HEK293 (cell line): ENCODE results near the gene COMMD3.

Experiments used
- GLI2 ChIP-seq: fragments of 450-650 bp; formaldehyde crosslinking; IDR thresholded peaks from 2 replicates; pipeline ENCODE4; 2017; ENCODE audit warnings: missing biosample characterization, missing genetic modification characterization, low read depth, borderline replicate concordance
- KLF17 ChIP-seq: fragments of 450-650 bp; formaldehyde crosslinking; IDR thresholded peaks from 2 replicates; pipeline ENCODE4 v1.5.1; 2016; ENCODE audit warnings: missing biosample characterization, missing genetic modification characterization
- KLF8 ChIP-seq: fragments of 450-650 bp; formaldehyde crosslinking; IDR thresholded peaks from 2 replicates; pipeline ENCODE4 v1.5.1; 2016; ENCODE audit warnings: missing biosample characterization, missing genetic modification characterization
- KLF9 ChIP-seq: fragments of 450-650 bp; formaldehyde crosslinking; IDR thresholded peaks from 2 replicates; pipeline ENCODE4 v1.5.1; 2016; ENCODE audit warnings: missing biosample characterization, missing genetic modification characterization, low read depth
- MEIS1 ChIP-seq: sonication (generic); formaldehyde crosslinking; IDR thresholded peaks from 2 replicates; pipeline ENCODE4 v1.8.1; 2022; ENCODE audit warnings: missing genetic modification reagents, mild to moderate bottlenecking, borderline replicate concordance
- MYNN ChIP-seq: fragments of 450-650 bp; formaldehyde crosslinking; IDR thresholded peaks from 2 replicates; pipeline ENCODE4 v1.5.1; 2016; ENCODE audit warnings: missing biosample characterization, missing genetic modification characterization, borderline replicate concordance
- OSR2 ChIP-seq: fragments of 450-650 bp; formaldehyde crosslinking; IDR thresholded peaks from 2 replicates; pipeline ENCODE4 v1.5.1; 2016; ENCODE audit warnings: missing biosample characterization, missing genetic modification characterization
- OVOL3 ChIP-seq: fragments of 450-650 bp; formaldehyde crosslinking; IDR thresholded peaks from 2 replicates; pipeline ENCODE4 v1.5.1; 2016; ENCODE audit warnings: missing biosample characterization, missing genetic modification characterization
- WT1 ChIP-seq: fragments of 450-650 bp; formaldehyde crosslinking; IDR thresholded peaks from 2 replicates; pipeline ENCODE4 v1.5.1; 2016; ENCODE audit warnings: missing biosample characterization, missing genetic modification characterization
- YY2 ChIP-seq: fragments of 450-650 bp; formaldehyde crosslinking; IDR thresholded peaks from 2 replicates; pipeline ENCODE4 v1.5.1; 2016; ENCODE audit warnings: missing biosample characterization, missing genetic modification characterization
- ZBTB17 ChIP-seq: fragments of 450-650 bp; formaldehyde crosslinking; IDR thresholded peaks from 2 replicates; pipeline ENCODE4 v1.5.1; 2016; ENCODE audit warnings: missing biosample characterization, missing genetic modification characterization
- ZFHX2 ChIP-seq: fragments of 450-650 bp; formaldehyde crosslinking; conservative IDR thresholded peaks from 2 replicates; pipeline ENCODE4 v1.5.1; 2016; ENCODE audit warnings: missing biosample characterization, missing genetic modification characterization
- ZFP41 ChIP-seq: fragments of 450-650 bp; formaldehyde crosslinking; IDR thresholded peaks from 2 replicates; pipeline ENCODE4 v1.5.1; 2016; ENCODE audit warnings: missing biosample characterization, missing genetic modification characterization, borderline replicate concordance
- ZNF132 ChIP-seq: fragments of 450-650 bp; formaldehyde crosslinking; IDR thresholded peaks from 2 replicates; pipeline ENCODE4 v1.5.1; 2017; ENCODE audit warnings: missing biosample characterization, missing genetic modification characterization, borderline replicate concordance
- ZNF16 ChIP-seq: fragments of 450-650 bp; formaldehyde crosslinking; IDR thresholded peaks from 2 replicates; pipeline ENCODE4 v1.5.1; 2016; ENCODE audit warnings: low read depth, missing biosample characterization, missing genetic modification characterization
- ZNF311 ChIP-seq: fragments of 450-650 bp; formaldehyde crosslinking; IDR thresholded peaks from 2 replicates; pipeline ENCODE4 v1.5.1; 2017; ENCODE audit warnings: missing biosample characterization, missing genetic modification characterization, borderline replicate concordance
- ZNF416 ChIP-seq: fragments of 450-650 bp; formaldehyde crosslinking; IDR thresholded peaks from 2 replicates; pipeline ENCODE4 v1.5.1; 2016; ENCODE audit warnings: missing biosample characterization, missing genetic modification characterization
- ZNF423 ChIP-seq: fragments of 450-650 bp; formaldehyde crosslinking; IDR thresholded peaks from 2 replicates; pipeline ENCODE4 v1.5.1; 2016; ENCODE audit warnings: missing biosample characterization, missing genetic modification characterization
- ZNF518A ChIP-seq: fragments of 450-650 bp; formaldehyde crosslinking; conservative IDR thresholded peaks from 2 replicates; pipeline ENCODE4 v1.5.1; 2016; ENCODE audit warnings: low read depth, missing biosample characterization, missing genetic modification characterization
- ZNF544 ChIP-seq: fragments of 450-650 bp; formaldehyde crosslinking; IDR thresholded peaks from 2 replicates; pipeline ENCODE4 v1.5.0; 2017; ENCODE audit warnings: missing biosample characterization, missing genetic modification characterization
- ZNF560 ChIP-seq: fragments of 450-650 bp; formaldehyde crosslinking; IDR thresholded peaks from 2 replicates; pipeline ENCODE4 v1.5.1; 2017; ENCODE audit warnings: missing biosample characterization, missing genetic modification characterization, borderline replicate concordance
- ZNF596 ChIP-seq: fragments of 450-650 bp; IDR thresholded peaks from 2 replicates; pipeline ENCODE4 v1.5.0; 2018; ENCODE audit warnings: missing biosample characterization, mild to moderate bottlenecking, missing genetic modification characterization, moderate library complexity
- ZNF610 ChIP-seq: fragments of 450-650 bp; formaldehyde crosslinking; IDR thresholded peaks from 2 replicates; pipeline ENCODE4 v1.5.1; 2016; ENCODE audit warnings: missing biosample characterization, missing genetic modification characterization, borderline replicate concordance
- ZNF623 ChIP-seq: fragments of 450-650 bp; formaldehyde crosslinking; IDR thresholded peaks from 2 replicates; pipeline ENCODE4 v1.5.1; 2016; ENCODE audit warnings: missing biosample characterization, missing genetic modification characterization
- ZNF677 ChIP-seq: fragments of 450-650 bp; IDR thresholded peaks from 2 replicates; pipeline ENCODE4 v1.5.0; 2018; ENCODE audit warnings: missing biosample characterization, mild to moderate bottlenecking, missing genetic modification characterization, moderate library complexity
- ZNF830 ChIP-seq: fragments of 450-650 bp; IDR thresholded peaks from 2 replicates; pipeline ENCODE4 v1.5.0; 2018; ENCODE audit warnings: missing biosample characterization, missing genetic modification characterization, low read depth, mild to moderate bottlenecking, moderate library complexity
- ZNF843 ChIP-seq: fragments of 450-650 bp; formaldehyde crosslinking; IDR thresholded peaks from 2 replicates; pipeline ENCODE4 v1.5.1; 2016; ENCODE audit warnings: missing biosample characterization, missing genetic modification characterization
- ZSCAN16 ChIP-seq: fragments of 450-650 bp; formaldehyde crosslinking; IDR thresholded peaks from 2 replicates; pipeline ENCODE4 v1.5.1; 2016; ENCODE audit warnings: missing biosample characterization, missing genetic modification characterization
- ZSCAN30 ChIP-seq: fragments of 450-650 bp; IDR thresholded peaks from 2 replicates; pipeline ENCODE4 v1.5.1; 2018; ENCODE audit warnings: missing biosample characterization, mild to moderate bottlenecking, missing genetic modification characterization, moderate library complexity
- TF ChIP-seq, protein P1 (sequence below): fragments of 450-650 bp; formaldehyde crosslinking; IDR thresholded peaks from 2 replicates; pipeline ENCODE4 v1.5.1; 2016; ENCODE audit warnings: missing biosample characterization, missing genetic modification characterization
- TF ChIP-seq, protein P2 (sequence below): fragments of 450-650 bp; formaldehyde crosslinking; IDR thresholded peaks from 2 replicates; pipeline ENCODE4 v1.5.1; 2016; ENCODE audit warnings: missing biosample characterization, missing genetic modification characterization

The COMMD3 gene

GRCh38 chr10:22321156-22321923 is 5.2 kb downstream of the COMMD3 start (continued):
- TF ChIP-seq KLF17 (tag by site-specific recombination) (peak; percentile 71; the same call in 1 of the 2 replicates), ZSCAN30 (tag by site-specific recombination) (peak; percentile 95), GLI2 (tag by site-specific recombination) (no peak), ZNF544 (tag by site-specific recombination) (no peak), ZNF830 (no peak), MYNN (tag by site-specific recombination) (no peak), WT1 (tag by site-specific recombination) (peak; percentile 16; the same call in 1 of the 2 replicates), ZFP41 (tag by site-specific recombination) (no peak), ZNF518A (no peak), MEIS1 (CRISPR knock-in tag) (no peak), YY2 (peak; percentile 79), ZNF560 (tag by site-specific recombination) (no peak), ZNF623 (tag by site-specific recombination) (no peak), KLF9 (tag by site-specific recombination) (0 out of 2 replicates have a peak, but pooled peaks have one; percentile 60), ZNF132 (tag by site-specific recombination) (no peak), ZNF423 (tag by site-specific recombination) (no peak), OVOL3 (tag by site-specific recombination) (no peak), ZNF16 (tag by site-specific recombination) (no peak), ZNF610 (tag by site-specific recombination) (peak; percentile 50; the same call in 1 of the 2 replicates), ZBTB17 (peak; percentile 41; the same call in 1 of the 2 replicates), ZFHX2 (tag by site-specific recombination) (peak; percentile 99), ZNF311 (tag by site-specific recombination) (no peak), OSR2 (tag by site-specific recombination) (no peak), ZSCAN16 (tag by site-specific recombination) (no peak), ZNF843 (tag by site-specific recombination) (0 out of 2 replicates have a peak, but pooled peaks have one; percentile 26), KLF8 (peak; percentile 79), ZNF596 (tag by site-specific recombination) (0 out of 2 replicates have a peak, but pooled peaks have one; percentile 3), ZNF677 (tag by site-specific recombination) (no peak), ZNF416 (tag by site-specific recombination) (no peak)
- TF ChIP-seq, protein P1, sequence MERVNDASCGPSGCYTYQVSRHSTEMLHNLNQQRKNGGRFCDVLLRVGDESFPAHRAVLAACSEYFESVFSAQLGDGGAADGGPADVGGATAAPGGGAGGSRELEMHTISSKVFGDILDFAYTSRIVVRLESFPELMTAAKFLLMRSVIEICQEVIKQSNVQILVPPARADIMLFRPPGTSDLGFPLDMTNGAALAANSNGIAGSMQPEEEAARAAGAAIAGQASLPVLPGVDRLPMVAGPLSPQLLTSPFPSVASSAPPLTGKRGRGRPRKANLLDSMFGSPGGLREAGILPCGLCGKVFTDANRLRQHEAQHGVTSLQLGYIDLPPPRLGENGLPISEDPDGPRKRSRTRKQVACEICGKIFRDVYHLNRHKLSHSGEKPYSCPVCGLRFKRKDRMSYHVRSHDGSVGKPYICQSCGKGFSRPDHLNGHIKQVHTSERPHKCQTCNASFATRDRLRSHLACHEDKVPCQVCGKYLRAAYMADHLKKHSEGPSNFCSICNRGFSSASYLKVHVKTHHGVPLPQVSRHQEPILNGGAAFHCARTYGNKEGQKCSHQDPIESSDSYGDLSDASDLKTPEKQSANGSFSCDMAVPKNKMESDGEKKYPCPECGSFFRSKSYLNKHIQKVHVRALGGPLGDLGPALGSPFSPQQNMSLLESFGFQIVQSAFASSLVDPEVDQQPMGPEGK = peak; percentile 83
- TF ChIP-seq, protein P2, sequence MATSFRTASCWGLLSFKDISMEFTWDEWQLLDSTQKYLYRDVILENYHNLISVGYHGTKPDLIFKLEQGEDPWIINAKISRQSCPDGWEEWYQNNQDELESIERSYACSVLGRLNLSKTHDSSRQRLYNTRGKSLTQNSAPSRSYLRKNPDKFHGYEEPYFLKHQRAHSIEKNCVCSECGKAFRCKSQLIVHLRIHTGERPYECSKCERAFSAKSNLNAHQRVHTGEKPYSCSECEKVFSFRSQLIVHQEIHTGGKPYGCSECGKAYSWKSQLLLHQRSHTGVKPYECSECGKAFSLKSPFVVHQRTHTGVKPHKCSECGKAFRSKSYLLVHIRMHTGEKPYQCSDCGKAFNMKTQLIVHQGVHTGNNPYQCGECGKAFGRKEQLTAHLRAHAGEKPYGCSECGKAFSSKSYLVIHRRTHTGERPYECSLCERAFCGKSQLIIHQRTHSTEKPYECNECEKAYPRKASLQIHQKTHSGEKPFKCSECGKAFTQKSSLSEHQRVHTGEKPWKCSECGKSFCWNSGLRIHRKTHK = no peak
